KOPT-K1 (cell line): ENCODE results near the gene RUBCN.
"Not testable (repeated sequence)": the region's sequence is repeated elsewhere in the genome, so short reads cannot be mapped to it uniquely, and the experiment has no call there.

Source experiments
- H3K27ac ChIP-seq: fragments of 200-600 bp; sonication (generic); 2 replicates; pipeline ENCODE4 v1.5.1; 2016; ENCODE audit warnings: antibody characterized with exemption, mild to moderate bottlenecking, low read depth, low read length; ENCODE audit not compliant: poor library complexity, severe bottlenecking
- H3K36me3 ChIP-seq: fragments of 200-600 bp; sonication (generic); 2 replicates; pipeline ENCODE4 v1.5.1; 2017; ENCODE audit warnings: antibody characterized with exemption, mild to moderate bottlenecking, low read length, moderate library complexity; ENCODE audit not compliant: insufficient read depth
- H3K9me3 ChIP-seq: fragments of 200-600 bp; sonication (generic); 2 replicates; pipeline ENCODE4 v1.5.1; 2017; ENCODE audit warnings: antibody characterized with exemption, low read length, mild to moderate bottlenecking; ENCODE audit not compliant: insufficient read depth, poor library complexity, severe bottlenecking

Gene RUBCN

GRCh38 chr3:197661874-197662273 lies 74.8 kb downstream of the RUBCN start:
- H3K36me3 ChIP-seq, H3K9me3 ChIP-seq, H3K27ac ChIP-seq: not testable (repeated sequence)

GRCh38 chr3:197661234-197661834 lies 75.4 kb downstream of the RUBCN start:
- H3K27ac ChIP-seq, H3K36me3 ChIP-seq, H3K9me3 ChIP-seq: not testable (repeated sequence)

GRCh38 chr3:197659701-197660100 lies 77.0 kb downstream of the RUBCN start:
- not testable (repeated sequence) for H3K36me3 ChIP-seq, H3K27ac ChIP-seq, H3K9me3 ChIP-seq

GRCh38 chr3:197659144-197659543 lies 77.6 kb downstream of the RUBCN start:
- not testable (repeated sequence) for H3K36me3 ChIP-seq, H3K9me3 ChIP-seq, H3K27ac ChIP-seq

- not testable (repeated sequence) for H3K36me3 ChIP-seq, H3K27ac ChIP-seq, H3K9me3 ChIP-seq
These were observed 78.0 kb downstream of the RUBCN start for GRCh38 chr3:197658706-197659105.

GRCh38 chr3:197657541-197658292 lies 79.0 kb downstream of the RUBCN start:
- H3K27ac ChIP-seq, result not testable (repeated sequence)

GRCh38 chr3:197656960-197657359 lies 79.7 kb downstream of the RUBCN start:
- not testable (repeated sequence) for H3K9me3 ChIP-seq, H3K27ac ChIP-seq, H3K36me3 ChIP-seq

More at GRCh38 chr3:197657541-197658292, 79.0 kb downstream of the RUBCN start:
- H3K9me3 ChIP-seq, H3K36me3 ChIP-seq: not testable (repeated sequence)

GRCh38 chr3:197656129-197656528 lies 80.6 kb downstream of the RUBCN start:
- not testable (repeated sequence) for H3K9me3 ChIP-seq, H3K27ac ChIP-seq

GRCh38 chr3:197654998-197655330 lies 81.7 kb downstream of the RUBCN start:
- not testable (repeated sequence) for H3K27ac ChIP-seq, H3K36me3 ChIP-seq, H3K9me3 ChIP-seq

More at GRCh38 chr3:197656129-197656528, 80.6 kb downstream of the RUBCN start:
- not testable (repeated sequence) for H3K36me3 ChIP-seq

GRCh38 chr3:197654090-197654997 lies 82.4 kb downstream of the RUBCN start:
- not testable (repeated sequence) for H3K36me3 ChIP-seq, H3K27ac ChIP-seq, H3K9me3 ChIP-seq

- not testable (repeated sequence) for H3K36me3 ChIP-seq, H3K27ac ChIP-seq, H3K9me3 ChIP-seq
These were observed 83.8 kb downstream of the RUBCN start for GRCh38 chr3:197652860-197653259.

- not testable (repeated sequence) for H3K9me3 ChIP-seq, H3K27ac ChIP-seq, H3K36me3 ChIP-seq
These were observed 89.1 kb downstream of the RUBCN start for GRCh38 chr3:197647649-197648048.

- H3K9me3 ChIP-seq, H3K27ac ChIP-seq, H3K36me3 ChIP-seq: not testable (repeated sequence)
These were observed 89.5 kb downstream of the RUBCN start for GRCh38 chr3:197647191-197647590.

- H3K9me3 ChIP-seq, H3K27ac ChIP-seq, H3K36me3 ChIP-seq: not testable (repeated sequence)
These were observed 90.4 kb downstream of the RUBCN start for GRCh38 chr3:197646294-197646693.

GRCh38 chr3:197637556-197637955 lies 99.1 kb downstream of the RUBCN start:
- H3K9me3 ChIP-seq, H3K36me3 ChIP-seq, H3K27ac ChIP-seq: not testable (repeated sequence)
